ENCODE measurements around the gene KCNT1.

KCNT1 gene

DNA sequence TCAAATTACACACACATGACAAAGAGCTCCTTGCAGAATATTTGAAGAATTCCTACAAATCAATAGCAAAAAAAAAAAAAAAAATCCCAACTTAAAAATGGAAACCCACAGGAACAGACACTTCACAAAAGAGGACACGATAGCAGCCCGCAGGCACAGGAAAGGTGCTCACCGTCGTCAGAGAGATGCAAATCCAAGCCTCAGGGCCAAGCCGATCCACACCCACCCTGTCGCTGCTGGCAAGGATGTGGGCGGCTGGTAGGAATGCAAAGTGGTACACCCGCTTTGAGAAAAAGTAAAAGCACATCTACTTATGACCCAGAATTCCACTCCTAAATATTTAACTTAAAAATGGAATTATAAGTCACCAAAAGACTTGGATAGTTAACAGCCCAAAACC is 28.0 kb upstream of the KCNT1 start:
- no peak for DNase-seq

DNA sequence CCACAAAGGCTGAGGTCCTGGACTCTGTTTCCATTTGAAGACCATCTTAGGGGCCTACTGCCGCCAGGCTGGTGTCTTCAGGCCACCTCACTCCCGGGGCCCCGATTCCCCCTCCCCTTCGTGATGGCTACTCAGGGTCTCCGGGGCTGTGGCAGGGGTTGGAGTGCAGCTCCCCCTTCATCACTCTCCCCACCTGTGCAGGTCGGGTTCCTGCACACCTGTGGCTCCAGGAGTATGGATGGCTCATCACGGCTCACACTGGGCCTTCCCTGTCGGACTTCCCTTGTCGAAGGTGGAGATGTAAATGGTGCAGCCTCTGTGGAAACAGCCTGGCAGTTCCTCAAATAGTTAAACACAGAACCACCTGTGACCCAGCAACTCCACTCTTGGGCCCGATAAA is 27.0 kb upstream of the KCNT1 start:
- DNase-seq = no peak

DNA sequence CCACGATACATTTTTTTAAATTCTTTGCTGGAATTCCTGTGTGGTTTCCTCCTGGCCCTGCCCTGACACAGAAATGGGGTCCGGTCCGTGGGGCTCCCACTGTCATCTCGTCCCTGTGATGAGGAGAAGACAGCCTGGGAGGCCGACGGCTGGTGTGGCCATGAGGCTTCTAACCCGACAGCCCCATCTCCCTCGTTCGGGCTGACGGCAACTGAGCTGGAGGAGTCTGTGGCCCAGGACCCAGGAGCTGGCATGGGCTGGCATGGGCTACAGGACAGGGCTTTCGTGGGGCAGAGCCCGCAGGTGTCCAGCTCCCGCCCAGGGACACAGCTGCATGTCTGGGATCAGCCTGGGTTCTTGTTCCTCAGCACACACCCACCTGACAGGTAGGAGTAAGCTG is 25.1 kb upstream of the KCNT1 start:
- no peak for DNase-seq

DNA sequence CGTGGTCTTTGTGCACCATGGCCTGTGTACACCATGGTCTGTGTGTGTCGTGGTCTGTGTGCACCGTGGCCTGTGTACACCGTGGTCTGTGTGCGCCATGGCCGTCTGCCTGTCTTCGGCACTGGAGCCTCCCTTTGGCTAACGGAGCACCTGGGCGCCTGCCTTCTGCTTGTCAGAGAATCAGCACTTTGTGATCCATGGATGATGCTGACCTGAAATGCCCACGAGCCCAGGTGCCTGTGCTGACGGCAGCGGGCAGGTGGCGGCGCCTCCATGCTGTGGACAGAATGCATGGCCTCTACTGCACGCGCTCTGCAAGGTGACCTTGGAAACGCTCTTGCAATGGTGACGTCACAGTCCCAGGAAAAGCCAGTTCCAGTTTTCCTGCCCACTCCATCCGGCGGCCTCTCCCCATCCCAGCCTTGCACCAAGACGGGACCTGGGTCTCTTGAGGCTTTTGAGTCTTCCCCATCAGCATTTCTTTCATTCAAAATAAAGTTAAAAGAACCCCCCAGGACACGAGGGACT is 24.3 kb upstream of the KCNT1 start:
- no peak for DNase-seq

- no peak for DNase-seq
These were observed 23.6 kb upstream of the KCNT1 start for GRCh38 chr9:135678236-135679017.

DNA sequence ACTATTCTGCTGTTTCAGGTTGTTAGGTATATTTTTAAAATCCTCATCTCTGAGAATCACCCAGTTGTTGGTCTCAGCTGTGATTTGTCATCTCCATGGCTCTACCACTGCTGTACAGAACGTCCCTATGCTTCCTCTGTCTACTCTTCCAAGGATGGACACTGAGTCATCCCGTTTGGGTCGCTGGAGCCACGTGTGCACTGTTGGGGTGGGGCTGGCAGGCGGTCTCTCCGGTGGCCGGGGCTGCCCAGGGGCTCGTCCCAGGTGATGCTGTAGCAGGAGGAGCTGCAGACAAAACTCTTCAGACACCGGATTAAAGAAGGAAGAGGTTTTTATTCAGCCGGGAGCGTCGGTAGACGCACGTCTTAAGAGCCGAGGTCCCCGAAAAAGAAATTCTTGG is 21.9 kb upstream of the KCNT1 start:
- DNase-seq = no peak

DNA sequence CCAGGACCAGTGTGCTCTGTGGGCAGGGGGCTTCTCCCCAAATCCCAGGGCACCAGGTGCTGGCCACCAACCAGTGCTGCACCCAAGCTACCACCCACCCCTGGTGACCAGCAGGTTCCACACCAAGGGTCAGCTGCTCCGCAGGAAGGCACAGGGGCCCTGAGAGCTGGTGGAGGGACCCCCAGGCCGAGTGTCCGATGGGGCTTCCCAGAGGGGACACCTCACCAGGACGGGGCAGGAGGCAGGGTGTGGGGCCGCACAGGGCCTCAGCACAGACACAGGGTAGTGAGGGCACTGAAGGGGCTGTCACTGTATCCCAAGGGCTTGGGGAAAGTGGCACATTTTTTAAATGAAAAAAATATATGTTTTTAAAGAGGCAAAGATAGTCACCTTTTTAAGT is 20.8 kb upstream of the KCNT1 start:
- DNase-seq = no peak

DNA sequence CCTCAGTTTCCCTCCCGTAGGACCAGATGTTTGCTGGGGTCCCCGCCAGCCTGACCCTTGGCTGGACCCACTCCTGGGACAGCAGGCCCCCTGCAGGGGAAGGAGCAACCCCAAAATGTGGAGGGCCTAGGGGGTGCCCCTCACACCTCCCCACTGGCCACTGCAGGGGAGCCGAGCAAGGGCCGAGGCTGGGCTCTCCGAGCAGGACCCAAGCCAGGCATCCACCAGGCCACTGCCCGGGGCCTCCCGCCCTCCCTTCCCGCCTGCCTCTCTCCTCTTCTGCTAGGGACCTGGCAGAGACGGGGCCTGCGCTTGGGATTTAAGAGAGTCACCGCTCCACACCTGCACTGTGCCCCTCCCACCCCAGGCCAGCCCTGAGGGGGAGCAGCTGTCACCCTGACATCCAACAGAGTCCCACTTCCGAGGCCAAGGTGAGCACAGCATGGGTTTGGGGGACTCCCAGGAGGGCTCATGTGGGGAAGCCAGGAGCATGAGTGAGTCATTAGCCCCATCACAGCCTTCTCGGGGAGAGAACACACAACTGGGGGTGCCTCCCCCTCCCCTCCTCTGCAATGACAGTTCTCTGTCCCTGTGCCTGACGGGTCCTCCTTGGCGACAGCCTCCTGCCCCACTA is 18.5 kb upstream of the KCNT1 start:
- DNase-seq = no peak

GRCh38 chr9:135684691-135685090 is 17.3 kb upstream of the KCNT1 start:
- DNase-seq = no peak

DNA sequence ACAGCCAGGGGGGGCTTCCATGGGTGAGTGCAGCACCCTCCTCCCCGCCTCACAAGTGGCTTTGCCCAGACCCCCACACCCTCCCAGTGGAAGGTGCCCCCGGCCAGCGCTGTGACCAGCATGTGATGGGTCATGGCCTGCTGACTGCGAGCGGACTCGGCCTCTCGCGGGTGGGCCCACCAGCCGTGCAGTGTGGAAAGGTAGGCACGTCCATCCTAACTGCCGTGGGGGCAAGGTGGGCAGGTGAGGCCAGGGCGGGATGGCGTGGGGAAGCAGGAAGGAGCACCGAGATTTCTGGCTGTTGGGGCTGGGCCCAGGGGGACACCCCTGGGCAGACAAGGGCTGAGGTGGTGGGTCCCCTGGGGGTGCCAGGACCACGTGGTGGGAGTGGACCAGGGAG is 14.8 kb upstream of the KCNT1 start:
- DNase-seq = no peak

DNA sequence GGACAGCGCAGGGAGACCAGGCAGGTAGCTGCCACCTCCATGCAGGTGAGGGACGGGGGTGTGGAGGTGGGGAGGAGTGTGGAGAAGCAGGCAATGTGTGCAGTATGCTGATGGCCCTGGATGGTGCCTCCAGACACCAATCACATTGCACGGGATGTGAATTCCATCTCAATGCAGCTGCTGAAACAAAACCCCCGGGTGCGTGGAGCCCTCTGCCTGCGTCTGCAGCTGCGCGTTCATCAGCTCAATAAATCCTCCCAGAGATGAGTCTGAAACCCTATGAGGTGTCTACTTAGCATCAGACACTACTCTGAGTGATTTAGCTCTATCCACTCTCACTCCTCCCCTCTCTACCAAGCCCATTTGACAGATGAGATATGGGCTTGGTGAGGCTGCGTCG is 13.0 kb upstream of the KCNT1 start:
- no peak for DNase-seq

DNA sequence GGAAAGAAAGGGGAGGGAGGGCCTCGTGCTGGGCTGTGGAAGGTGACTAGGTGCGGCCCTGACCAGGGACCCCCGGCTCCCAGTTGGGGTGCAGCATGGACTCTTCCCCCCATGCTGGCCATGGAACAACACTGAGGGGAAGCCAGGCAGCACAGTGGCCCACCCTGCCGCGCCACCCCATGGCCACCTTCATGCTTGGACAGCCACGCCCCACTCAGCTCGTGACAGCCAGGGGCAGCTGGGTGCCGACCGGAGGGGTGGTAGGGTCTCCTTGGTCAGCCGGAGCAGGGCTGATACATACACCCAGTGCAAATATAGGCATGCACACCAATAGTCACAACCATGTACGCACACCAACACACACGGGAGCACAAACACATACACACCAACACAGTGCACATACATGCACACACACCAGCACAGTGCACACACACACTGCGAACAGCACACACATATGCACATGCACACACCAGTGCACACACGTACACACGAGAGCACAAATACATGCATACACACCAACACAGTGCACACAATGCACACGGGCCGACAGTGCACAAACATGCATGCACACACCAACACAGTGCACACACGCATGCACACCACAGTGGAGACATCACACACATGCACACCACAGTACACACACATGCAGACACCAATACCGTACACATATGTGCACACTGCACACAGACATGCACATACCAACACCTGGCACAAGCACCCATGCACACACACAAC is 11.0 kb upstream of the KCNT1 start:
- DNase-seq = no peak

DNA sequence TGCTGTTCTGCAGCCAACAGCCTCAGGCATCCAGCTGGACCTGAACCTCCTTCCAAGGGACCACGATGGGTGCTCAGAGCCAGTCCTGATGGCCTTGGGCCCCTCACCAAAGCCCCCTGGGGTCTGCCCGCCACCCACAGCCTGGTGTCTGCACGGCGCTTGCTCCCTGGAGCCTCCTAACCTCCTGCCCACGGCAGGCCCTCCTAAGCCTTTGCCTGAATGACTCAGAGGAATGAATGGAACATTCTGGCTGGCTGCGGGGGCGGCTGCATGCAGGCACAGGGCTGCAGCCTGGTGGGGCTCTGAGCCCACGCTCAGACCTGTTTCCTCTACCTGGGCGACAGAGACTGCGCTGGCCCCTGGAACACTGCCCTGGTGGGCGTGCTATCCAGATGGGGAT is 9.6 kb upstream of the KCNT1 start:
- no peak for DNase-seq

- no peak for DNase-seq
These were observed 8.7 kb upstream of the KCNT1 start for GRCh38 chr9:135693265-135693664.

DNA sequence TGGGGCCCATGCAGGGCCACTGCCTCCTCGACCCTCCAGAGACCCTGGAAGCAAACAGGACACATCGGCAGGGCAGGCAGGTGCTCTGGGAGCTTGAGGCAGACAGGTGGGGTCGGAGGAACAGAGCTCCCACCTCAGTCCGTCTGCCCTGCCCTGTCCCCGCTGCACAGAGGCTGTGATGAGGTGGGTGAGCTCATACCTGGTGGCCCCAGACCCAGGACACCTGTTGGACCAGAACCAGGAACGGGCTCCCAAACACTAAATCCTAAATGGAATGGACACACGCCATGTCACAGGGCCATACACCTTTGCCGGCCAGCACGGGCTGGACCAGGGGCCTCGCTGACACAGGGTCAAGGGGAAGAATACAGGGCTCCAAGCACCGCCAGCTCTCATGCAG is 8.2 kb upstream of the KCNT1 start:
- no peak for DNase-seq

DNA sequence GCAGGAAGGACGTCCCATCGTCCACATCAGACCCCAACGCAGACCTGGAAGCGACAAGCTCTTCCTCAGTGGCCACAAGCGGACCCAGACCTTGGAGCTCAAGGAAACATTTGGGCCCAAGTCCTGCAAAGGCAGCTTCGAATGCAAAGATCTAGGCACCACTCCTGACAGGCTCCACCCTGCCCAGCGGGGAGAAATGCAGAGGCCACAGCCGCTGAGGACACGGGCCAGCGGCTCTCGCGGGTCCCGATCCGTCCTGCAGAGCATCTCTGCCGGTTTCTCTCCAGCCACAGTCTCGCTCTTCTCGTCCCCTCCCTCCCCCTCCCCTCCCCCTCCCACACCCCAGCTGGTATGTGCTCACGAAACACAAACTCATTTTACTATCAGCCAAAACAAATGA is 7.6 kb upstream of the KCNT1 start:
- no peak for DNase-seq

- no peak for DNase-seq
These were observed 6.9 kb upstream of the KCNT1 start for GRCh38 chr9:135695036-135695435.

GRCh38 chr9:135695642-135696041 is 6.3 kb upstream of the KCNT1 start:
- no peak for DNase-seq

GRCh38 chr9:135696446-135696845 is 5.5 kb upstream of the KCNT1 start:
- no peak for DNase-seq

DNA sequence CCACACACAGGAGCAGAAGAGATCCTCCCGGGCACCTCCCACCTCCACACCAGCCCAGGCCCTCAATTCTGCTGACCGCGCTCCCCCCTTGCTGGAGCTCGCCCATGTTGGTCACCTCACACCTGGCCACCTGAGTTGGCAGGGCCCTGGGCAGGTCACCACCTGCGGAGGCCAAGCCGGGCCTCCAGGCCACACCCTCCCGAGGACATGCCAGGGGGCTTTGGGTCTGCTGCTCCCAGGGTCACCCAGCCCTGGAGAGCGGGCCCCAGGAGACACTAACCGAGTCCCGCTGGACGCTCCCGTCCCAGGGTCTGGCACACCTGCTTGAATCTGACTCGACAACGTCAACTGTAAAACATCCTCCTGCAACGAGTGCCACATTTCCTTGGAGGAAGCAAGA is 4.8 kb upstream of the KCNT1 start:
- no peak for DNase-seq

DNA sequence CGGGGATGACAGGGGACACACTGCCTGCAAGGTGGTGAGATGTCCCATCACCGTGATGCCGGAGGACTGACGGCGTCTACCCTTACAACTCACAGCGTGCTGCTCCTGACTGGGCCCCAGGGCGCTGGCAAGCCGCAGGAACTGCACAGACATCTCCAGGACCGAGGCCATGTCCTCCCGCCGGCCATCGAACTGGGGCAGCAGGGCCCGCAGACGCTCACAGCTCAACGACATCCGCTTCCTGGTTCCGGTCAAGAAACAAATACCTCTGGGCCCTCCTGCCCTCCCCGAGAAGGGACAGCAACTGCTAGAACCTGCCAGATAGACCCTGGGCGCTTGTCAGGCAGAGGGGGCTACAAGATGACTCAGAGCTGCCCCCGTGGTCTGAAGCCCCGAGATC is 3.7 kb upstream of the KCNT1 start:
- DNase-seq = no peak

DNA sequence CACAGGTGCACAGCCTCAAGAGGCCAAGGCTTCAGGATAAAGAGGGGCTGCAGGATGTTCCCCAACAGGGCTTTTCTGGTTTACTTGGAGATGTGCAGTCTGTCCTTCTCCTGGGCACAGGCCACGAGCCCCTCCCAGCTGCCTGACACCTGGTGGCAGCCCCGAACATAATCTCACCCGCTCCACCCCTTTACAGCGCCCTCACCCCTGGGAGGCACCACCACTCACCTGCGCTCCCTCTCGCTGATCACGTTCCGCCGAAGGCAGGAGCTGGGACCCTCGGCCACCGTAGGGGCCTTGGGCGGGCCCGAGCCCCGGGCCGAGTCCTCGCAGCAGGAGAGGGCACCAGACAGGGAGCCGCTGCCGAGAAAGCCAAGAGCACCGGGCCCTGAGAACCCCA is 3.2 kb upstream of the KCNT1 start:
- DNase-seq = no peak

- DNase-seq = no peak
These were observed 2.5 kb upstream of the KCNT1 start, which contains the start of gene SOHLH1 for GRCh38 chr9:135699440-135699839. SOHLH1 (minus strand) TSS chr9:135699481; CDS start chr9:135699467, 14 bp downstream.

DNA sequence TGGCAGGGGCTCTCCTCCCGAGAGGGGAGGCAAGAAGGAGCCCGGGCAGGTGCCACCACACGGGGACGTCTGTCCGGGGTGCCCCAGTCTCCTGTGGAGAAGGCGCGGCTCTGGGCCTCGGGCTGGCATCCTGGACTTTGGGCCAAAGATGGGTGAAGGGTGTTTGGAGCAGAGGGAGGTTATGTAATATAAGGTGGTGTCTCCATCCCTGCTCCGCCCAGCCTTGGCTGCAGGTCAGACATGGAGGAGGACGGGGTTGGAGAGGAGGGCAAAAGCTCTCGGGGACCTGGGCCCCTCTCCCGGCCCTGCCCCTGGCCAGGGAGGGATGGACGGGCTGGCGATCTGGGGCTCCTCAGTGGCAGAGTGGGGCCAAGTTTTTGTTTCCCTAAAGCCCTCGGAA is 1.5 kb upstream of the KCNT1 start:
- no peak for DNase-seq

All from NCI-H226 (cell line).